ENCODE data around the gene CEP20.

Gene CEP20

DNA sequence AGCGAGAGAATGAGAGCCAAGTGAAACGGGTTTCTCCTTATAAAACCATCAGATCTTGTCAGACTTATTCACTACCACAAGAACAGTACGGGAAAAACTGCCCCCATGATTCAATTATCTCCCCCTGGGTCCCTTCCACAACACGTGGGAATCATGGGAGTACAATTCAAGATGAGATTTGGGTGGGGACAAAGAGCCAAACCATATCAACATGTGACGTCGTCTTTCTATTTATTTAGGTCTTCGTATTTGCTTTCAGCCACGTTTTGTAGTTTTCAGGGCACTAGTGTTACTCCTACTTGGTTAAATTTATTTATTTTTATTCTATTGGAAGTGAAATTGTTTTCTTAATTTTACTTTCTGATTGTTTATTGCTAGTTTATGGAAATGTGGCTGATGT lies 27.9 kb upstream of the CEP20 start:
- no peak overlapping the region for H3K9ac ChIP-seq (ENCODE audit: low read depth, low read length, poor library complexity, severe bottlenecking)
- H3K9me2 ChIP-seq (replicated peaks; ENCODE audit: low read depth, low read length), result no peaks in the 10 kb centered on the region
- H3K79me2 ChIP-seq (ENCODE audit: insufficient read depth, low read length), result no peaks in the 10 kb centered on the region
- no peaks in the 10 kb centered on the region for H3K9me3 ChIP-seq (ENCODE audit: insufficient read depth, low read depth, low read length)
- H3K36me3 ChIP-seq (ENCODE audit: insufficient read depth, low read length), result no peaks in the 10 kb centered on the region
- TF ChIP-seq CTCF (conservative IDR thresholded peaks at IDR 0.05; ENCODE audit: low read length) (no peak), EZH2phosphoT487 (IDR thresholded peaks at IDR 0.05; ENCODE audit: borderline replicate concordance) (no peak)
- no peak overlapping the region for H2AFZ ChIP-seq (ENCODE audit: low read length)
- no peaks in the 10 kb centered on the region for H3F3A ChIP-seq (ENCODE audit: low read depth)
- H3K4me3 ChIP-seq (ENCODE audit: low read length, poor library complexity, severe bottlenecking), result no peak overlapping the region
- no peaks in the 10 kb centered on the region for H3K27me3 ChIP-seq (ENCODE audit: insufficient read depth, low read length, poor library complexity, severe bottlenecking)
- no peaks in the 10 kb centered on the region for H4K20me1 ChIP-seq (ENCODE audit: insufficient read depth, low read length, poor library complexity, severe bottlenecking)
- H3K4me2 ChIP-seq (ENCODE audit: low read depth, low read length, poor library complexity, severe bottlenecking), result no peak overlapping the region
- H3K4me1 ChIP-seq (ENCODE audit: insufficient read depth, low read length, poor library complexity, severe bottlenecking), result no peaks in the 10 kb centered on the region

- H2AFZ ChIP-seq (ENCODE audit: low read length), result no peak overlapping the region
- no peaks in the 10 kb centered on the region for H4K20me1 ChIP-seq (ENCODE audit: insufficient read depth, low read length, poor library complexity, severe bottlenecking)
- H3K4me3 ChIP-seq (ENCODE audit: low read length, poor library complexity, severe bottlenecking), result no peak overlapping the region
- H3K4me2 ChIP-seq (ENCODE audit: low read depth, low read length, poor library complexity, severe bottlenecking), result no peak overlapping the region
- H3K9me2 ChIP-seq (replicated peaks; ENCODE audit: low read depth, low read length), result no peaks in the 10 kb centered on the region
- H3K9me3 ChIP-seq (ENCODE audit: insufficient read depth, low read depth, low read length), result no peaks in the 10 kb centered on the region
- TF ChIP-seq CTCF (conservative IDR thresholded peaks at IDR 0.05; ENCODE audit: low read length) (no peak), EZH2phosphoT487 (IDR thresholded peaks at IDR 0.05; ENCODE audit: borderline replicate concordance) (no peak)
- H3K79me2 ChIP-seq (ENCODE audit: insufficient read depth, low read length), result no peaks in the 10 kb centered on the region
- no peaks in the 10 kb centered on the region for H3K27me3 ChIP-seq (ENCODE audit: insufficient read depth, low read length, poor library complexity, severe bottlenecking)
- H3K4me1 ChIP-seq (ENCODE audit: insufficient read depth, low read length, poor library complexity, severe bottlenecking), result no peaks in the 10 kb centered on the region
- H3F3A ChIP-seq (ENCODE audit: low read depth), result no peaks in the 10 kb centered on the region
- H3K36me3 ChIP-seq (ENCODE audit: insufficient read depth, low read length), result no peaks in the 10 kb centered on the region
- H3K9ac ChIP-seq (ENCODE audit: low read depth, low read length, poor library complexity, severe bottlenecking), result no peak overlapping the region
These were observed 27.2 kb upstream of the CEP20 start for GRCh38 chr16:15915555-15916081.

DNA sequence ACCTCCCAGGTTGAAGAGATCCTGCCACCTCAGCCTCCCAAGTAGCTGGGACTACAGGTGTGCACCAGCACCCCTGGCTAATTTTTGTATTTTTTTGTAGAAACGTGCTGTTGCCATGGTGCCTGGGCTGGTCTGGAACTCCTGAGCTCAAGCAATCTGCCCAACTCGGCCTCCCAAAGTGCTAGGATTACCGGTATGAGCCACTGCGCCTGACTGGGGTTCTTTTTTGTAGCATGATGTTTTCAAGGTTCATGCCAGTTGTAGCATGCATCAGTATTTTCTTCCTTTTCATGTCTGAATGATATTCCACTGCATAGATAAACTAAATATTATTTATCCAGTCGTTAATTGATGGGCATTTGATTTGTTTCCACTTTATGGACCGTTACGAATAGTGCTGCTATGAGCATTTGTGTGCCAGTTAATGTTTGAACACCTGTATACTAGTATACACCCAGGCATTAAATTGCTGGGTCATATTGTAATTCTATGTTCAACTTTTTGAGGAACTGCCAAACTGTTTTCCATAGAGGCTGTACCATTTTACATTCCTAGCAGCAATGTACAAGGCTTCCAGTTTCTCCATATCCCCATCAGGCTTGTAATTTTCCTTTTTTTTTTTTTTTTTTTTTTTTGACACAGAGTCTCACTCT lies 24.8 kb upstream of the CEP20 start:
- Histone ChIP-seq H3F3A (ENCODE audit: low read depth) (no peaks in the 10 kb centered on the region), H3K4me2 (ENCODE audit: low read depth, low read length, poor library complexity, severe bottlenecking) (no peak overlapping the region), H3K4me3 (ENCODE audit: low read length, poor library complexity, severe bottlenecking) (no peak overlapping the region), H3K36me3 (ENCODE audit: insufficient read depth, low read length) (no peaks in the 10 kb centered on the region), H2AFZ (ENCODE audit: low read length) (no peak overlapping the region), H3K9me3 (ENCODE audit: insufficient read depth, low read depth, low read length) (no peaks in the 10 kb centered on the region), H3K27me3 (ENCODE audit: insufficient read depth, low read length, poor library complexity, severe bottlenecking) (no peaks in the 10 kb centered on the region), H3K9ac (ENCODE audit: low read depth, low read length, poor library complexity, severe bottlenecking) (no peak overlapping the region), H3K4me1 (ENCODE audit: insufficient read depth, low read length, poor library complexity, severe bottlenecking) (no peaks in the 10 kb centered on the region), H3K9me2 (replicated peaks; ENCODE audit: low read depth, low read length) (no peaks in the 10 kb centered on the region), H3K79me2 (ENCODE audit: insufficient read depth, low read length) (no peaks in the 10 kb centered on the region), H4K20me1 (ENCODE audit: insufficient read depth, low read length, poor library complexity, severe bottlenecking) (no peaks in the 10 kb centered on the region)
- TF ChIP-seq EZH2phosphoT487 (IDR thresholded peaks at IDR 0.05; ENCODE audit: borderline replicate concordance) (no peak), CTCF (conservative IDR thresholded peaks at IDR 0.05; ENCODE audit: low read length) (no peak)

All from Loucy (cell line).